IPS-20b (cell line): ENCODE data around the gene CBARP.

ENCODE experiments used
- H3K27ac ChIP-seq: one replicate; pipeline ENCODE4 v1.5.1; 2013; ENCODE audit warnings: low read length
- H3K27me3 ChIP-seq: 2 replicates; pipeline ENCODE4 v1.6.1; 2013; ENCODE audit warnings: mild to moderate bottlenecking, low read length, inconsistent platforms; ENCODE audit not compliant: insufficient read depth
- H3K36me3 ChIP-seq: 2 replicates; pipeline ENCODE4 v1.6.1; 2013; ENCODE audit warnings: low read depth, mild to moderate bottlenecking, inconsistent platforms, low read length, moderate library complexity; ENCODE audit not compliant: insufficient read depth
- H3K4me1 ChIP-seq: 2 replicates; pipeline ENCODE4 v1.6.1; 2013; ENCODE audit warnings: mild to moderate bottlenecking, control low read depth, inconsistent platforms, low read length, moderate library complexity; ENCODE audit not compliant: insufficient read depth
- H3K4me3 ChIP-seq: 2 replicates; pipeline ENCODE4 v1.5.1; 2013; ENCODE audit warnings: mild to moderate bottlenecking, low read length, inconsistent platforms
- H3K9ac ChIP-seq: 2 replicates; pipeline ENCODE4 v1.6.1; 2013; ENCODE audit warnings: low read depth, mild to moderate bottlenecking, inconsistent platforms, low read length, moderate library complexity
- H3K9me3 ChIP-seq: 2 replicates; pipeline ENCODE4 v1.6.1; 2013; ENCODE audit warnings: mild to moderate bottlenecking, low read depth, low read length, inconsistent platforms; ENCODE audit not compliant: insufficient read depth

The CBARP gene

DNA sequence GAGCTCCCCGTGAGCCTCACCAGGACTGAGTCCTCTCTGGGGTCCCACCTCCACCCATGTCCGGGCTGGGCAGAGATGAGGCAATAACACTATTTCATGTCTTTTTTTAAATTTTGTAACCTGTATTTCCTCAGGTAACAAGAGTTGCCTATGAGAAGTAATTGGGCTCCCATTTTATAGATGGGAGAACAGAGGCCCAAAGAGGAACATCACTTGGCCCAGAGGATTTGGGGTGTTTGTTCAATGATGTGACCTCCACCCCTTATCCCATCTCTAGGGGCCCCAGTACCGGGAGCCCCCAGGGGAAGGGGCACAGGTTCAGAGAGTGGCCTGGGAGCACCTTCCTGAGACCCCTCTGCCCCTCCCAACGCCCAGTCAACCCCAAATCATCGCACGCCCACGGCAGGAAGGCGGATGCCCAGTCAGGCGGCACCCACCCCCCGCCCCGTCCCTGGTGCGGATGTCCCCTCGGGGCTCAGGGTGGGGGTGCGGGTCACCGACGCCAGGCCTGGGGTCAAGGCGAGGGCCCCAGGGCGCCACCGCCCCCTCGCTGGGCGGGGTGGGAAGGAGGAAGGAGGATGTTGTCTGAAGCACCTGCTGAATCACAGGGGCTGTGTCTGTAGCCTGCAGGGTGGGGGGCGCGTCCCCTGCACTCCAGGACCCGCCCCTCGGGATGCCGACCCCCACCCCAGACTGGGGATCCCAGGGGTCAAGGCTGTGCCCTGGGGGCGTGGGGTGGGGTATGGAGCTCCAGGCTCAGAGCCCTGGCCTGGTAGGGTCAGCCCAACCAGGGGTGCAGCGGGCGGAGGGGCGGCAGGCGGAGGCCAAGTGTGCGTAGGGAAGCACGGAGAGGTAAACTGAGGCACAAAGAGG is 22.3 kb upstream of the CBARP start:
- H3K9ac ChIP-seq: peak overlapping the region; percentile 37; the same call in 1 of the 2 replicates
- H3K36me3 ChIP-seq: peaks cover 32% of the 10 kb centered on the region
- H3K4me1 ChIP-seq: peaks cover 35% of the 10 kb centered on the region

GRCh38 chr19:1259206-1259875 is 21.5 kb upstream of the CBARP start:
- H3K36me3 ChIP-seq: peaks cover 40% of the 10 kb centered on the region
- H3K27ac ChIP-seq: peak overlapping the region; percentile 9
- no peaks in the 10 kb centered on the region for H3K9me3 ChIP-seq
- peak overlapping the region; percentile 38; the same call in 1 of the 2 replicates for H3K4me3 ChIP-seq
- peak overlapping the region; percentile 37; the same call in 1 of the 2 replicates for H3K9ac ChIP-seq
- H3K4me1 ChIP-seq: peaks cover 29% of the 10 kb centered on the region
- no peaks in the 10 kb centered on the region for H3K27me3 ChIP-seq

More for the DNA sequence above, 22.3 kb upstream of the CBARP start:
- Histone ChIP-seq H3K4me3 (peak overlapping the region; percentile 58; the same call in 1 of the 2 replicates), H3K27me3 (no peaks in the 10 kb centered on the region), H3K9me3 (no peaks in the 10 kb centered on the region), H3K27ac (peak overlapping the region; percentile 9)

DNA sequence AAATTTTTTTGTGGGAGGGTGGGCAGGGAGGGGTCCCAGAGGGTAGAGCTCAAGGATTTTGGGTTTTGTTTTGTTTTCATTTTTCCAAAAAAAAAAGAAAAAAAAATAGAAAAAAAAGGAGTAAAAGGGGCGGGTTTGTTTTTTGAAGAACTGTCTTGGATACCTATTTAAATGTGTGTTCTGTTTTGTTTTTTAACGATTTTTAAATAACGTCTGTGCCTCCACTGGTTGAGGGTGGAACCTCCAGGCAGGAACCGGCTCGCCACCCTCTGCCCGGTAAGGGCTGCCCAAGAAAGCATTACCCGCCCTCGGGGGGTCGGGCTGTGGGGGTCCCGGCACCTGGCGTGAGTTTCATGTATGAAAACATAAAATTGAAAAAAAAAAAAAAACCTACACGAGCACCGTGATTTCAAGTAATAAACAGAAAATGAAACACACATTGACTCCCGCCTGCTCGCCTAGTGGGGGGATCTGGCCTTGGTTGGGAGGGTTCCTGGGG is 21.0 kb upstream of the CBARP start:
- H3K9ac ChIP-seq: no peak overlapping the region
- no peaks in the 10 kb centered on the region for H3K9me3 ChIP-seq
- H3K27ac ChIP-seq: no peak overlapping the region
- H3K4me3 ChIP-seq: no peak overlapping the region
- peaks cover 29% of the 10 kb centered on the region for H3K4me1 ChIP-seq
- no peaks in the 10 kb centered on the region for H3K27me3 ChIP-seq
- peaks cover 46% of the 10 kb centered on the region for H3K36me3 ChIP-seq

DNA sequence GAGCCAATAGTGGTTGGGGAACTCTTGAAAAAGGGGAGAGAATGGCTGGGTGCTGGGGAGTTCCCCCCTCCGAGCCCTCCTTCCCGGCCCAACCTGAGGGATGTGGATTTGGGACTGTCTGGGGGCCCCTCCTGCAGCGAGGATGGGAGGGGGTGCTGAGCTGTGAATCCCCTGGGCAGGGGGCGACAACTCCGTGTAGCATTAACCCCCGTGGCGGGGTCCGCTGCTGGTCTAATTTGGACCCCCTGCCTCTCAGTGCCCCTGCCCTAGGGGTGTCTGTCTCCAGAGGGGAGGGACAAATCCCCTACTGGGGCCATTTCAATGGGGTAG is 20.3 kb upstream of the CBARP start:
- Histone ChIP-seq H3K9ac (no peak overlapping the region), H3K36me3 (peaks cover 52% of the 10 kb centered on the region), H3K27ac (no peak overlapping the region), H3K4me1 (peaks cover 27% of the 10 kb centered on the region), H3K9me3 (no peaks in the 10 kb centered on the region), H3K4me3 (no peak overlapping the region), H3K27me3 (no peaks in the 10 kb centered on the region)

DNA sequence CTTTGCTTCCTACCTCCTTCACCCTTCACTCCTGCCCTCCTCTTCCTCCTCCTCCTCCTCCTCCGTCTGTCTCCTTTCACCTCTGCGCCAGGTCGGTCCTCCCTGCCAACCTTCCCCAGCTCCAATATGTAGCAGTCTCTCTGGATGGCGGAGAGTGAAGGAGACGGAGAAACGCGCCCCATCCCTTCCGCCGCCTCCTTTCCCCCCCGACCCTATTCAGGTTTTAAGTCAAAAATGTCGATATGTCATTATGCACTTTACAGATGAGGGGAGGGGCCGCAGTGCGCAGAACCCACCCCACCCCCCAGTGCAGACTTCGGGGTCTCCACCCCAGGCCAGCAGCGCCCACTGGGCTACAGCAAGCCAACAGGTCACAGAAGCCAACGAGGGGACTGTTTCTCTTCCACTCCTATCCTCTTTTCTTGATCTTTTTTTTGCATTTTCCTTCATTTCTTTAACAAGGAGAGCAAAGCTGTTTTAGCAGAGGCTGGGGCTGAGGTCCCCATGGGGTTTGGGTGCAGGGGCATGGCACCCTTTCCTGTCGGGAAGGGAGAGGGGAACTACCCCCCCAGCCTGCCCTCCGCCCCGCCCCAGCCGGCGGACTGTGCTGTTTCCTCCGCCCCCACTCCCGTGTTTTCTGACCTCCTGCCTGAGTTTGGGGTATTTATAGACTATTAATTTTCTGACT is 19.8 kb upstream of the CBARP start:
- H3K9me3 ChIP-seq: no peaks in the 10 kb centered on the region
- H3K27ac ChIP-seq: no peak overlapping the region
- H3K36me3 ChIP-seq: peaks cover 52% of the 10 kb centered on the region
- H3K4me1 ChIP-seq: peaks cover 22% of the 10 kb centered on the region; the same call in 1 of the 2 replicates
- no peak overlapping the region for H3K4me3 ChIP-seq
- no peaks in the 10 kb centered on the region for H3K27me3 ChIP-seq
- no peak overlapping the region for H3K9ac ChIP-seq

DNA sequence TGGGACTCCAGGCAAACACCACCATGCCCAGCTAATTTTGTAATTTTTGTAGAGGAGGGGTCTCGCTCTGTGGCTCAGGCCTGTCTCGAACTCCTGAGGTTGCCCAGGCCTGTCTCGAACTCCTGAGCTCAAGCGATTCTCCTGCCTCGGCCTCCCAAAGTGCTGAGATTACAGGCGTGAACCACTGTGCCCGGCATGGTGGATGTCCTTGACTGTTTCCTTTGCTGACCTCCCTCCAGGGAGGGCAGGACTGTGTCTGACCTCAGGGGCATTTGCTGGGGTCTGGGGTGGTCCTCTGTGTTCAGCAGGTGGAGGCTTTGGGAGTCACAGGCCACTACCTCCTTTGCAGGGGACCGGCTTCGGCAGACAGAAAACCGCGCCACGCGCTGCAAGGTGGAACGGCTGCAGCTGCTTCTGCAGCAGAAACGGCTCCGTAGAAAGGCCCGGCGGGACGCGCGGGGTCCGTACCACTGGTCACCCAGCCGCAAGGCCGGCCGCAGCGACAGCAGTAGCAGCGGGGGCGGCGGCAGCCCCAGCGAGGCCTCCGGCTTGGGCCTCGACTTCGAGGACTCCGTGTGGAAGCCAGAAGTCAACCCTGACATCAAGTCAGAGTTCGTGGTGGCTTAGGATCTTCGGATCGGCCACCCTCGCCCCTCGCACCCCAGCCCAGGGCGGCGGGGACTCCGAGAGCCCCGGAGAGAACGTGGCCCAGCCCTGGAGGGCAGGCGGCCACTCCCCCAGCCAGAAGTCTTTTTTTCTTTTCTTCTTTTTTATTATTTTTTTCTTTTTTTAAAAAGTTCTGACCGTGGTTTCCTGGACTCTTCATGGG is 19.1 kb upstream of the CBARP start:
- H3K9ac ChIP-seq: no peak overlapping the region
- no peaks in the 10 kb centered on the region for H3K27me3 ChIP-seq
- H3K36me3 ChIP-seq: peaks cover 59% of the 10 kb centered on the region
- no peak overlapping the region for H3K4me3 ChIP-seq
- H3K4me1 ChIP-seq: peaks cover 14% of the 10 kb centered on the region; the same call in 1 of the 2 replicates
- H3K9me3 ChIP-seq: no peaks in the 10 kb centered on the region
- no peak overlapping the region for H3K27ac ChIP-seq

GRCh38 chr19:1255186-1256161 is 17.7 kb upstream of the CBARP start:
- no peaks in the 10 kb centered on the region for H3K27me3 ChIP-seq
- H3K4me1 ChIP-seq: peaks cover 9% of the 10 kb centered on the region; the same call in 1 of the 2 replicates
- H3K36me3 ChIP-seq: peaks cover 67% of the 10 kb centered on the region
- no peak overlapping the region for H3K4me3 ChIP-seq
- H3K9ac ChIP-seq: no peak overlapping the region
- no peaks in the 10 kb centered on the region for H3K9me3 ChIP-seq
- no peak overlapping the region for H3K27ac ChIP-seq

GRCh38 chr19:1254530-1255185 is 16.9 kb upstream of the CBARP start:
- Histone ChIP-seq H3K27ac (no peak overlapping the region), H3K9ac (peak overlapping the region; percentile 21; the same call in 1 of the 2 replicates), H3K4me1 (peaks cover 8% of the 10 kb centered on the region; the same call in 1 of the 2 replicates), H3K9me3 (no peaks in the 10 kb centered on the region), H3K27me3 (no peaks in the 10 kb centered on the region), H3K36me3 (peaks cover 70% of the 10 kb centered on the region), H3K4me3 (no peak overlapping the region)

GRCh38 chr19:1254081-1254527 is 16.3 kb upstream of the CBARP start:
- no peaks in the 10 kb centered on the region for H3K9me3 ChIP-seq
- H3K27me3 ChIP-seq: no peaks in the 10 kb centered on the region
- 0 out of 2 replicates have a peak overlapping the region, but pooled peaks have one; percentile 21 for H3K9ac ChIP-seq
- no peak overlapping the region for H3K27ac ChIP-seq
- peaks cover 70% of the 10 kb centered on the region for H3K36me3 ChIP-seq
- peaks cover 3% of the 10 kb centered on the region; the same call in 1 of the 2 replicates for H3K4me1 ChIP-seq
- no peak overlapping the region for H3K4me3 ChIP-seq
